Activated naive CD8-positive, alpha-beta T cell (primary cell): Measurements from ENCODE around the gene UQCC5.
A peak's percentile ranks its signal among the peaks of the same experiment; 100 is the strongest.

Experiments used
- H3K27ac Mint-ChIP-seq: one replicate; pipeline ENCODE4 v1.8.0; 2021; ENCODE audit warnings: mixed read lengths
- H3K27me3 Mint-ChIP-seq: one replicate; pipeline ENCODE4 v1.8.0; 2021; ENCODE audit warnings: mixed read lengths
- H3K36me3 Mint-ChIP-seq: one replicate; pipeline ENCODE4 v1.8.0; 2021; ENCODE audit warnings: mixed read lengths
- H3K4me1 Mint-ChIP-seq: one replicate; pipeline ENCODE4 v1.8.0; 2021; ENCODE audit warnings: low read depth, mixed read lengths
- H3K4me3 Mint-ChIP-seq: one replicate; pipeline ENCODE4 v1.8.0; 2021; ENCODE audit warnings: mild to moderate bottlenecking, mixed read lengths
- H3K9me3 Mint-ChIP-seq: one replicate; pipeline ENCODE4 v1.8.0; 2021; ENCODE audit warnings: low read depth, mixed read lengths

UQCC5 gene

GRCh38 chr3:52533623-52534280, 2.7 kb upstream of the UQCC5 start, which contains the start of gene NT5DC2:
Gene NT5DC2 (minus strand): TSS chr3:52533857. CDS start chr3:52533737, 120 bp downstream.
- Mint-ChIP-seq H3K36me3 (peaks cover 6% of the 10 kb centered on the region), H3K9me3 (no peaks in the 10 kb centered on the region), H3K27ac (peak within 1 kb of the TSS; percentile 58), H3K4me1 (peaks cover 31% of the 10 kb centered on the region), H3K4me3 (peak within 1 kb of the TSS; percentile 100), H3K27me3 (no peaks in the 10 kb centered on the region)

GRCh38 chr3:52534281-52535183, 1.9 kb upstream of the UQCC5 start:
- H3K36me3 Mint-ChIP-seq: peaks cover 13% of the 10 kb centered on the region
- H3K4me3 Mint-ChIP-seq: peak overlapping the region; percentile 100
- H3K27me3 Mint-ChIP-seq: no peaks in the 10 kb centered on the region
- no peaks in the 10 kb centered on the region for H3K9me3 Mint-ChIP-seq
- H3K27ac Mint-ChIP-seq: peak overlapping the region; percentile 58
- H3K4me1 Mint-ChIP-seq: peaks cover 38% of the 10 kb centered on the region

- Mint-ChIP-seq H3K27ac (peak overlapping the region; percentile 41), H3K27me3 (no peaks in the 10 kb centered on the region), H3K9me3 (no peaks in the 10 kb centered on the region), H3K4me3 (peak overlapping the region; percentile 100), H3K36me3 (peaks cover 13% of the 10 kb centered on the region), H3K4me1 (peaks cover 46% of the 10 kb centered on the region)
These were observed 844 bp upstream of the UQCC5 start for GRCh38 chr3:52535411-52536111.

- H3K27me3 Mint-ChIP-seq: no peaks in the 10 kb centered on the region
- peaks cover 47% of the 10 kb centered on the region for H3K4me1 Mint-ChIP-seq
- H3K9me3 Mint-ChIP-seq: no peaks in the 10 kb centered on the region
- H3K4me3 Mint-ChIP-seq: peak overlapping the region; percentile 100
- H3K27ac Mint-ChIP-seq: peak overlapping the region; percentile 66
- peaks cover 13% of the 10 kb centered on the region for H3K36me3 Mint-ChIP-seq
These were observed 365 bp upstream of the UQCC5 start for GRCh38 chr3:52536112-52536368.

GRCh38 chr3:52537165-52537620, 788 bp downstream of the UQCC5 start:
- Mint-ChIP-seq H3K36me3 (peaks cover 13% of the 10 kb centered on the region), H3K9me3 (no peaks in the 10 kb centered on the region), H3K4me3 (peak overlapping the region; percentile 100), H3K27me3 (no peaks in the 10 kb centered on the region), H3K4me1 (peaks cover 49% of the 10 kb centered on the region), H3K27ac (peak overlapping the region; percentile 99)

GRCh38 chr3:52537726-52538421, 1.5 kb downstream of the UQCC5 start:
- H3K36me3 Mint-ChIP-seq: peaks cover 13% of the 10 kb centered on the region
- peak overlapping the region; percentile 100 for H3K4me3 Mint-ChIP-seq
- H3K4me1 Mint-ChIP-seq: peaks cover 45% of the 10 kb centered on the region
- H3K27me3 Mint-ChIP-seq: no peaks in the 10 kb centered on the region
- peak overlapping the region; percentile 99 for H3K27ac Mint-ChIP-seq
- H3K9me3 Mint-ChIP-seq: no peaks in the 10 kb centered on the region

GRCh38 chr3:52539010-52539653, 2.7 kb downstream of the UQCC5 start:
- Mint-ChIP-seq H3K27ac (peak overlapping the region; percentile 67), H3K9me3 (no peaks in the 10 kb centered on the region), H3K36me3 (peaks cover 13% of the 10 kb centered on the region), H3K27me3 (no peaks in the 10 kb centered on the region), H3K4me1 (peaks cover 45% of the 10 kb centered on the region), H3K4me3 (peak overlapping the region; percentile 100)

GRCh38 chr3:52541050-52541449, 4.6 kb downstream of the UQCC5 start:
- no peak overlapping the region for H3K4me3 Mint-ChIP-seq
- H3K27ac Mint-ChIP-seq: no peak overlapping the region
- H3K4me1 Mint-ChIP-seq: peaks cover 36% of the 10 kb centered on the region

GRCh38 chr3:52544937-52545336, 8.5 kb downstream of the UQCC5 start:
- no peaks in the 10 kb centered on the region for H3K9me3 Mint-ChIP-seq
- H3K4me1 Mint-ChIP-seq: peaks cover 9% of the 10 kb centered on the region
- no peak overlapping the region for H3K4me3 Mint-ChIP-seq
- peak overlapping the region; percentile 73 for H3K27ac Mint-ChIP-seq
- no peaks in the 10 kb centered on the region for H3K27me3 Mint-ChIP-seq
- H3K36me3 Mint-ChIP-seq: no peaks in the 10 kb centered on the region

More at GRCh38 chr3:52541050-52541449, 4.6 kb downstream of the UQCC5 start:
- Mint-ChIP-seq H3K27me3 (no peaks in the 10 kb centered on the region), H3K36me3 (peaks cover 13% of the 10 kb centered on the region), H3K9me3 (no peaks in the 10 kb centered on the region)

- Mint-ChIP-seq H3K27me3 (no peaks in the 10 kb centered on the region), H3K27ac (no peak overlapping the region), H3K9me3 (no peaks in the 10 kb centered on the region), H3K36me3 (no peaks in the 10 kb centered on the region), H3K4me1 (peaks cover 2% of the 10 kb centered on the region), H3K4me3 (no peak overlapping the region)
These were observed 9.9 kb downstream of the UQCC5 start for GRCh38 chr3:52546111-52546901.

GRCh38 chr3:52547143-52547542, 10.7 kb downstream of the UQCC5 start:
- H3K9me3 Mint-ChIP-seq: no peaks in the 10 kb centered on the region
- no peak overlapping the region for H3K4me3 Mint-ChIP-seq
- no peaks in the 10 kb centered on the region for H3K36me3 Mint-ChIP-seq
- no peaks in the 10 kb centered on the region for H3K27me3 Mint-ChIP-seq
- H3K4me1 Mint-ChIP-seq: no peaks in the 10 kb centered on the region
- H3K27ac Mint-ChIP-seq: peak overlapping the region; percentile 3

- H3K36me3 Mint-ChIP-seq: no peaks in the 10 kb centered on the region
- H3K4me3 Mint-ChIP-seq: no peak overlapping the region
- H3K9me3 Mint-ChIP-seq: no peaks in the 10 kb centered on the region
- no peak overlapping the region for H3K27ac Mint-ChIP-seq
- no peaks in the 10 kb centered on the region for H3K4me1 Mint-ChIP-seq
- no peaks in the 10 kb centered on the region for H3K27me3 Mint-ChIP-seq
These were observed 14.7 kb downstream of the UQCC5 start for GRCh38 chr3:52551118-52551517.

- peak overlapping the region; percentile 28 for H3K27ac Mint-ChIP-seq
- H3K36me3 Mint-ChIP-seq: no peaks in the 10 kb centered on the region
- H3K4me3 Mint-ChIP-seq: no peak overlapping the region
- H3K27me3 Mint-ChIP-seq: no peaks in the 10 kb centered on the region
- H3K9me3 Mint-ChIP-seq: no peaks in the 10 kb centered on the region
- H3K4me1 Mint-ChIP-seq: no peaks in the 10 kb centered on the region
These were observed 15.7 kb downstream of the UQCC5 start for GRCh38 chr3:52552089-52552488.
